Activated CD8-positive, alpha-beta memory T cell treated with anti-CD3 and anti-CD28 coated beads, Interleukin-2, amount 50 U/mL, for 24 hours (primary cell): ENCODE data around the gene TMEM40.
"Not testable (repeated sequence)": the region's sequence is repeated elsewhere in the genome, so short reads cannot be mapped to it uniquely, and the experiment has no call there.

Source experiments
- DNase-seq: peaks from one replicate; pipeline ENCODE4 v3.0.0-alpha.2; 2020; ENCODE audit errors: extremely low read depth

The TMEM40 gene

DNA sequence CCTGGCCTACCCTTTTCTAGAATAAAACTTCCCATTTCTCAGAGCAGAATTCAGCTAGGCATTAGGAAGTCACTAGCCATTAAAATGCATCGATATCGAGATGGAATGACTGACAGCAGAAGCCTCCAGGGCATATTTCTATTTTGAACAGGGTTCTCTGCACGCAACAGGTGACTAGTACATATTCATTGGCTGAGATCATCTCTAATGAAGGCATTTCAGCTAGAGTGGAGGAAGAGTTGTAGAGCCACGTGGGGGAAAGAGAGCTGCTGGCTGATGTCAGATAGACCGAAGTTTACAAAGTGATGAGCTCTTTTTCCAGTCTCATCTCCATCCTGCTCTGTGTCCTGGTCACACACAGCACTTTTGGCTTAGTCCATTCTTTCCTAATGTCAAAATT is 7.5 kb downstream of the TMEM40 start:
- no peak for DNase-seq

DNA sequence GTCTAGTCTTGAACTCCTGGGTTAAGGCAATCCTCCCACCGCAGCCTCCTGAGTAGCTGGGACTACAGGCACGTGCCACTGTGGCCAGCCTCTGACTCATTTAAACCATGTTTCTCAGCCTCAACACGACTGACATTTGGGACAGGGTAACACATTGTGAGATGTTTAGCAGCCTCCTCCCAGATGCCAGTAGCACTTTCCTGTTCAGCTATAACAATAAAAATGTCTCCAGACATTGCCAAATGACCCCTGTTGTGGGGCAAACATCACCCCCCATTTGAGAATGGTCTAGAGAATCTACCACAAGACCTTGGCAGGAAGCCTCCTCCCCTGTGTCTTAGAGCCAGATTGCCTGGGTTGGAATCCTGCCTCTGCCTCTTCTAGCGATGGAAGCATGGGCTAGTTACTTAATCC is 8.4 kb downstream of the TMEM40 start:
- DNase-seq: no peak

DNA sequence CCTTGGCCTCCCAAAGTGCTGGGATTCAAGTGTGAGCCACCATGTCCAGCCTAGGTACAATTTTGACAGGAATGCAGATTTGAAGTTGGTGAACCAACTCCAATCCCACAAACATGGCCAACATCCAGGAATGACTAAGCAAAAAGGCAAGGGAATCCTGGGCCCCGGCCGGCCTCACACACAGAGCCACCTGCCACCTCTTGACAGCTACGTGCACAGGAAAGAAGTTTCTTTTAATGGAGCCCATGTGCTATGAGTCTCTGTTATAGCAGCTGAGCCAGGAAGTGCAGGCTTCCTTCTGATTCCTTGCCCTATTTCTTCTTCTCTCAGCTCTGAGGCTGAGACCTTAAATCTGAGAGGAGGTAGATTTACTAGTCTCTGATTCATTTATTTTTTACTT is 8.8 kb downstream of the TMEM40 start:
- no peak for DNase-seq

DNA sequence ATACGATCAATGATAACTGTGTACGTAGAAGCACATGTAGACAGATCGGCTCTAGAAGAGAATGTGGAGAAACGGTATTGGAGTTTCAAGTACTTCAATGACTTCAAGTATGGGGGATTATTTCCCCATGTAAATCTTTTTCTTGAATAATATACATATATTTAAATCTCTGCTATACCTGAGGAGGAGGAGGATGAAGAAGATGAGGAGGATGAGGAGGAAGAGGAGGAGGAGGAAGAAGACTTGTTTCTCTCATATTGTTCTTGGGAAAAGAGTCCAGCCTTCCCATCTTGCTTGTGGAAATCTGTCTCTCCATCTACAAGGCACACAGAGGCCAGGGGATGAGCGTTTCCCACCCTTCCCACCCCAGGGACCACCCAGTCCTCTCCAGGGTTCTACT is 10.6 kb downstream of the TMEM40 start:
- DNase-seq: no peak

DNA sequence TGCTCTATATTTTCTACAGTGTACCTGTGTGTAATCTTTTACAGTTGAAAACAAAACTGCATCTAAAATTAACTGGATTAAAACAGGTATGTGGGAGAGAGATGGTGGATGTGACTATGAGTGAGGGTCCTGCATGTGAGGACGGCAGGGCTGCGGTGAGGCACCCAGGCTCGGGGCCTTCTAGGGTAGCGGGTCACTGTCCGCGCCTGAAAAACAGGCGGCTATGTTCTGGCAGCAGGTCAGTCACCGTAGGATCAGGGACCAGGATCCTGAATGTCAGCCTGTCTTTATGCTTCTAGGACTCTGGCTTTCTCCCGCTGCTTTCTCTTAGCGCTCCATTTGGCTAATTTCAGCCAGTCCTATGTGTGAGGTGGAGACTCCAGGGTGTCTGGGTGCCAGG is 12.6 kb downstream of the TMEM40 start:
- no peak for DNase-seq

DNA sequence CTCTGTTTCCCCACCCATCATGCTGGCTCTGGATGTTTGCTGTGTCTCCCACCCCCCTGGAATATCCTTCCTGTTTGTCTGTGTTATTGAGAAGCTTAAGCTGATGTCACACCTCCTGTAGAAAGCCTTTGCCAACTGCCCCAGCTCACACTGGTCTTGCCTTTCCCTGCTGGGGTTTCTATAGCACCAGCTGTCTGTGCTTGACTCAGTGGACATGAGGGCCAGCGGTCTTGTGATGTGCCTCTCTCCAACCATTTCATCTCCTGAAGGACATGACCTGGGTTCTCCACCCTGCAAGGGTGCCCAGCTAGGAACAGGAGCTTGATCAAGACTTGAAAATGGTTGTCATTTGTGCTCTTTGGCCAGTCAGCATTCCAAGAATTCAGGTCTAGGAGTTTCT is 14.7 kb downstream of the TMEM40 start:
- no peak for DNase-seq

DNA sequence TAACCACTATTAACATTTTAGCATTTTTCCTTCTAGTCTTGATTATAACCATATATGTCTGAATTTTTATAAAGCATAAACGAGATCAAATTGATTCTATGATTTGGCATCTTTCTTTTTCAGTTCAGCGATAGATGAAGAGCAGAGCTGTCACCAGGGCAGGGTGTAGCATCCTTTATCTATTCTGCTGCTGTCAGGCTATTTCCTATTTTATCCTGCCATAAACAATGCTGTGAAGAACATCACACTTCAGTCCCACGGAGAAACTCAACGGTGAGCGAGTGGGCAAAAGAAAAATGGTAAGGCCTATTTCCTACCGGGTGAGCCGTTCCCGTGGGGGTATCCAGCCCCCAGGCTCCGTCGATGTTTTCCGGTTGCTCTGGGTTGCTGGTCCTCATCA is 15.5 kb downstream of the TMEM40 start:
- DNase-seq: no peak

DNA sequence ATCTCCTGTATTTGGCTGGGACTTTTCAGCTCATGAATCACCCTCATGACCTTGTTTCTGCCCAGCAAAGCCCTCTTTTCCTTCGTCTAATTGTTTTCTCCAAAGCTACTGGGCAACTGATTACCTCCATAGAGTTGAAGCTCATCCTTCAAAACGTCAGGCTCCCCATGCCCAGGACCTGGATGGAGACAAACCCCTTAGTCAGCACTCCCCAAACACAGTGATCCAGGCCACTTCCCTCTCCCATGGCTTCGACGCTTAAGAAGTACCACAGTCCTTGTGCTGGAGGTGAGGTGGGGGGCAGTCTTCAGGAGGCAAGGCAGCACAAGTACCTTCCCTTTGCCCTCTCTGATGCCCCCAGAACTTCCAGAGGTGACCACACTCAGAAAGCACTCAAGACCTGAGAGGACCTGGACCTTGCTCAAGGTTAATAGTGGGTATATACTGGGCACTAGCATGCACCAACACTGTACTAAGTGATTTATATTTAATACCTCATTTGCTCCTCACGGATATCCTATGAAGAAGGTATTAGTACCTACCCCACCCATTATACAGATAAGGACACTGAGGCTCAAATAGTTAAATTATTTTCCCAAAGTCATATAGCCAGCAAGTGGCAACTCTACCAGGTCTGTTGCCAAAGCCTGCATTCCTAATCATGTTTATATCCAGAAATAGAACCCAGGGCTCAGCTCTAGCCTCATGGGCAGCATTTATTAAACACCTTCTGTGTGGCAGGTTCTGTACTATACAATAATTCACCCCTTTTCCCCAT is 16.5 kb downstream of the TMEM40 start:
- DNase-seq: no peak

DNA sequence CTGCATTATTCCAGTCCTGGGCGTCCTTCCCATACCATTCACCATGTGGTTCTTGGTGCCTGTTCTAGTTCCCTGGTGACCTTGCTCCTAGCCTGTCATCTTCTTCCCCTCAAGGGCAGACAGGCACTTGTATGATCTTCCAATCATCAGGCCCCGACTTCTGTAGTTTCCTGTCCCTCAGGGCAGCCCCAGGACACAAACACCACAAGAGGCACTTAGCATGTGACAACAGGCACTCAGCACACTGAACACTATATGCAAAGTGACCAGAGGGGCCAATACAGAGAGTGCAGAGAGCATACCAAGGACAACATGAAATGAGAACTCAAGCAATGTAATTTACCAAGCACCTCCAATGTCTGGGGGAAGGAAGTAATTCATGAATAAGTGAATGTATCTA is 17.9 kb downstream of the TMEM40 start:
- no peak for DNase-seq

DNA sequence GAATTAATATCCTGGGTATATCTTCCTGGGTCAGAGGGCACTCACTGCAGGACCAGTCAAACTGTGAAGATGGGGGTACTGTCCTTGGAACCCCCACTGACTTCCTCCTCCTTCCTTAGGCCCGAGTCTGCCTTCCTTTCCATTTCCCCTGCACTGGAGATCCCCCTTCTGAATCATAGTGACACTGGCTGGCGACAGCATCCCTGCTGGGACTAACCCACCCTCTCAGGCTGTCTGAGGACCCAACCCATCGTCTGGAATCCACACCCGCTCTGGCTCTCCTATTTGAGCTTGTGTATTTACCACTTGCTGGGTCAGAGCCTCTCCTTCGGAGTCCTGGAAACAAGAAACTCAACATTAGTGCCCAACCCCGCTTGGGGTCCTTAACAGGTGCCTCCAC is 21.2 kb downstream of the TMEM40 start:
- no peak for DNase-seq

DNA sequence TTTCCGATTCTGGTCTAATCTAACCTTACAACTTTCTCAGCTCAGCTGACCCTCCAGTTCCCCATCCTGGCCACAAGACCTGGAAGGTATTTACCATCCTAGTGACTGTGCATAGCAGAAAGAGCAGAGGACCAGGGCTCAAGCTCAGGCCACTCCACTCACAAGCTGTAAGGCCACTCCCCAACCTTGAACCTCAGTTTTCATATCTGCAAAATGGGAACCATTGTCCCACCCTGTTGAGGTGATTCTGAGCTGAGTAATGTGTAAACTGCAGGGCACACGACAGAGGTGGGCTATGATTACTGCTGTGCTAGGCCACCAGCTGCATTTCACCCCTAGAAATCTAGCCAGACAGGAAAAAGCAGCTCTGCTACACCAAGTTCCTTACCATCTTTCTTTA is 21.7 kb downstream of the TMEM40 start:
- DNase-seq: no peak

DNA sequence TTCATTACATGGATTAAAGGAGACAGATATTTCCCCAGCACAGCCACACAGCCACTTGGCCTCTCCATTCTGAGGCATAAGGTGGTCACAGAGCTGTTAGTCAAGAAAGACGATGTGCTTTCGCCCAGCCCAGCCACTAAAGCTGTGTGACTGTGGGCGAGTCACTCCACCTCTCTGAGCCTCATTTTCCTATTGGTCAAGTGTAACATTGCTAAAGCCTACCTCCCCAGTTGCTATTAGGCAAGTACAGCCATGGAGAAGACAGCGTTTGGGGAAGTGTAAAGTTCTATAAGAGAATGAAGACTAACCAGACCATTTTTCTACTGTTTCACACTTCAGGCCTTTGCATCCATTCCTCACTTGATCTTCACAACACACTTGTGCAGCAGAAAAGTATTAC is 24.1 kb downstream of the TMEM40 start:
- no peak for DNase-seq

DNA sequence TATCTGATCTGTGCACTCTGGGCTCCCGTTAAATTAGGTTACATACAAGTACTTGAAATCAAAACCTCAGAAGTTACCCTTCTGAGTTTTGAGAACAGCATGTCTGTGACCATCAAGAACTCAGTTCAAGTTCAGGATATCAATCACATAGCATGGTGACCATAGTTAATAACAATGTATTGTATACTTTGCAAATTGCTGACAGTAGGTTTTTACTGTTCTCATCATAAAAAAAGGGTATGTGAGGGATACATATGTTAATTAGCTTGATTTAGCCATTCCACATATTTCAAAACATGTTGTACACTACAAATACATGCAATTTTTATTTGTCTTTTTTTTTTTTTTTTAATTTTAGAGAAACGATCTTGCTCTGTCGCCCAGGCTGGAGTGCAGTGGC is 25.5 kb downstream of the TMEM40 start:
- DNase-seq: no peak

DNA sequence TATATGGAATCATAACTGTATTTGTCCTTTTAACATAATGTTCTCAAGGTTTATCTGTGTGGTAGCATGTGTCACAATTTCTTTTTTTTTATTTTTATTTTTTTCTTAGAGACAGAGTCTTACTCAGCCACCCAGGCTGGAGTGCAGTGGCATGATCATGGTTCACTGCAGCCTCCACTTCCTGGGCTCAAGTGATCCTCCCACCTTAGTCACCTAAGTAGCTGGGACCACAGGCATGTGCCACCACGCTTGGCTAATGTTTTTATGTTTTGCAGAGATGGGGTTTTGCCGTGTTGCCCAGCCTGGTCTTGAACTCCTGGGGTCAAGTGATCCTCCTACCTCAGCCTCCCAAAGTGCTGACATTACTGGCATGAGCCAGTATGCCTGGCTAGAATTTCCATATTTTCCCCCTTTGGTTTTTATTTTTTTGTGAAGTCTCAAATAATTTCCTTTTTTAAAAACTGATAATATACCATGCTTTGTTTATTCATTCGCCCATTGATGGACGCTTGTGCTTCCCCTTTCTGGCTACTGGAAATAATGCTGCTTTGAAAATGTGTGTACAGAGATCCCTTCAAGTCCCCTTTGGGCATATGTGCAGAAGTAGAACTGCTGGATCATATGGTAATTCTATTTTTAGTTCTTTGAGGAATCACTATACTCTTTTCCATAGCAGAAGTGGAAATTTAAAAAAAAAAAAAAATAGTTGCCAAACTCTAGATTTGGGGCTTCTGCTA is 28.4 kb downstream of the TMEM40 start:
- DNase-seq: no peak

DNA sequence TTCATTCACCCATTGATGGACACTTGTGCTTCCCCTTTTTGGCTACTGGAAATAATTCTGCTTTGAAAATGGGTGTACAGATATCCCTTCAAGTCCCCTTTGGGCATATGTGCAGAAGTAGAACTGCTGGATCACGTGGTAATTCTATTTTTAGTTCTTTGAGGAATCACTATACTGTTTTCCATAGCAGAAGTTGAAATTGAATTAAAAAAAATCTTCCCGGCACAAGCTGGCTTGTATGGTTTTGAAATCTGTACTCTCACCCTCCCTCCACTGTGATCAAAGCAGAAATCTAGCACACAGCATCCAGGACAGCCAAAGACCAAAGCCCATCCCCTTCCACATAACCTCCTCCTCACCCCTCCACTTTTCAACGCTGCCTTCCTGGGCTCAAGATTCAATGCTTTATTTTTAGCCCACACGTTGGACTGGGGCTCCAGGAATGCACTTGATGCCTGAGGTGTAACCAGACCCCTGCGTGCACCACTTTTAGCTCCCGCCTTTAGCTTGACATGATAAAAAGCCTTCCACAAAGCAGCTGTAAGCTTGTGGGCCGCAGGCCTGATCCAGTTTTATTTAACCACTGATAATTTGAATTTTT is 29.9 kb downstream of the TMEM40 start:
- DNase-seq: no peak

DNA sequence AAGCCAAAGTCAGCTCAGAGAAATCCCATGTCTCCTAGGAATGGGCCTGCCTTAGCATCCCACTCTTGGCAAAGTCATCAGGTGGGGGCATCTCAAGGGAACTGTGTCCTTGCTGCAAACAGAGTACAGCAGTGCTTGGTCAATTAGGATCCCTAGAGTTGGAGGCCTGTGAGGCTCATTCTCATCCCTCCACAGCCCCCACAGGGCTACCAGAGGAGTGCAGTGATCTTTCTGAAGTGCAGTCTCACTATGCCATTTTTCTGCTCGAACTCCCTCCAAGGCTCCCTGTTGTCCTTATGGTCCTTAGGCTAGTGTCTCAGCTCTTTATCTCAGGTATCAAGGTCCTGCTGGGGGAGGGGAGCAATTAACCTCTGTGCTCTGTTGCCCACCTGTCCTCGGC is 31.1 kb downstream of the TMEM40 start:
- no peak for DNase-seq

DNA sequence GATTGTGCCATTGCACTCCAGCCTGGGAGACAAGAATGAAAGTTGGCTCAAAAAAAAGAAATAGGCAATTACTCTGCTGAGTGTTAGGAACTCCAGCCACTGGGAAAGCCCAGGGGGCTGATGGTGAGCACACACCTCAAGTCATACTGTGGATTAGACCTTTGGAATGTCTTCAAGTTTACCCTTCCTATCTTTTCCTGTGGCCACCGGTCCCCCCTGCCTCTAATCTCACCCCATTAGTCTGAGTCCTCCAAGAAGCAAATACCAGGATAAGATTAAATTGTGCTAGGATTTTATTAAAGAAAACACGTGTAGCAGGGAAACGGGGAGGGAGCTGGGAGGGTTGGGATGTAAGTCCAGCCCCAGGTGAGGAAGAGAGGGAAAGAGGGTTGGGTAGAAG is 31.6 kb downstream of the TMEM40 start:
- DNase-seq: no peak

DNA sequence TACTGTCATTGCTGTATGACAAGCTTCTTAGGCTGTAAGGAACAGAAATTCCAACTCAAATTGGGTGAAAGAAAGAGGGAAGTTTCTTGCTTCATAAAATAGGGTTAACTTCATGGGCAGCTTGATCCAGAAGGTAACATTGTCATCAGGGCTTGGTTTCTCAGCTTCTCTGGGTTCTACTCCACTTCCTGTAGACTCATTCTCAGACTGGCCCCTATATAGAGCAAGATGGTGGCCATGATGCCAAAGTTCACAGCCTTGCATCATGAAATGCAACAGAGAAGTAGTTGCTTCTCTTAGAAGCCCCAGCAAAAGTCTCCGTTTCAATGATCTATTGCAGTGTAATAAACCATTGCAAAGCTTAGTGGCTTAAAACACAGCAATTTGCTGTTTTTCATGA is 33.6 kb downstream of the TMEM40 start:
- no peak for DNase-seq

DNA sequence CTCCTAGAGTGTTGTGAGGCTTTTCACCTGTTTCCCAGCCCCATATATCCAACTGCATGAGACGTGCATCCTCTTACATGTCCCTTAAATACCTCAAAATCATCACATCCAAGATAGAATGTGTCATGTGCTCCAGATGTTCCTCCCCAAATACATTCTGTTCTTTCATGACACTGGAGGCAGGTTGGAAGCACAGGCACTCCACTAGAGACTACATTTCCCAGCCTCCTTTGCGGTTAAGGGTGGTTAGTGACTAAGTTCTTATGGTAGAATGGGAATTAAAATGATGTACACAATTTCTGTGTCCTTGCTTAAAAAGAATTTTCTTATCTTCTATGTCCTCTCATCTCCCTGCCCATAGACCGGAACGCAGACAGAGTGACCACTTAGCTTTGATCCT is 34.3 kb downstream of the TMEM40 start:
- DNase-seq: no peak

DNA sequence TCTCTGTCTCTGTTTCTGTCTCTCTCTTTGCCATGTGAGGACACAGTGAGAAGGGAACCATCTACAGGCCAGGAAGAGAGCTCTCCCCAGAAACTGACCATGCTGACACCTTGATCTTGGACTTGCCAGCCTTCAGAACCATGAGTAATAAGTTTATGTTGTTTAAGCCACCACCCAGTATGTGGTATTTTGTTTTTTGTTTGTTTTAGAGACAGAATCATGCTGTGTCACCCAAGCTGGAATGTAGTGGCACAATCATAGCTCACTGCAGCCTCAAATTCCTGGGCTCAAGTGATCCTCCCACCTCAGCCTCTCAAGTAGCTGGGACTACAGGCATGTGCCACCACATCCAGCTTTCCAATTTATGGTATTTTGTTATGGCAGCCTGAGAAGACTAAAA is 35.7 kb downstream of the TMEM40 start:
- not testable (repeated sequence) for DNase-seq

DNA sequence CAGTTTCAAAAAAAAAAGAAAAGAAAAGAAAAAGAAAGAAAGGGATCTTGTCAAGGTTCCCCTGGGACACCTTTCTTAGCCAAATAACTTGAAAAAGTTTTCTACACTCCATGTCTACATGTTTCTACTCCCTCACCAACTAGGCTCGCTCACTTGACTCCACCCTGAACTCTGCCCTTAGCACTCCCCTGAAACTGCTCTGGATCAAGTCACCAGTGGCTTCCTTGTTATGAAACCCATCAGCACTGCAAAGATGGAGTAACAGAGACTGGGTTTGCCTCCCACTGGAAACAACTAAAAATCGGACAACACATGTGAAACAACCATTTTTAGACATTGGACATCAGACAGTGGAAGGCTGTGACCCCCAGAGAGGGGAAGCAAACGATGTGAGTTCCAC is 36.8 kb downstream of the TMEM40 start:
- DNase-seq: no peak

DNA sequence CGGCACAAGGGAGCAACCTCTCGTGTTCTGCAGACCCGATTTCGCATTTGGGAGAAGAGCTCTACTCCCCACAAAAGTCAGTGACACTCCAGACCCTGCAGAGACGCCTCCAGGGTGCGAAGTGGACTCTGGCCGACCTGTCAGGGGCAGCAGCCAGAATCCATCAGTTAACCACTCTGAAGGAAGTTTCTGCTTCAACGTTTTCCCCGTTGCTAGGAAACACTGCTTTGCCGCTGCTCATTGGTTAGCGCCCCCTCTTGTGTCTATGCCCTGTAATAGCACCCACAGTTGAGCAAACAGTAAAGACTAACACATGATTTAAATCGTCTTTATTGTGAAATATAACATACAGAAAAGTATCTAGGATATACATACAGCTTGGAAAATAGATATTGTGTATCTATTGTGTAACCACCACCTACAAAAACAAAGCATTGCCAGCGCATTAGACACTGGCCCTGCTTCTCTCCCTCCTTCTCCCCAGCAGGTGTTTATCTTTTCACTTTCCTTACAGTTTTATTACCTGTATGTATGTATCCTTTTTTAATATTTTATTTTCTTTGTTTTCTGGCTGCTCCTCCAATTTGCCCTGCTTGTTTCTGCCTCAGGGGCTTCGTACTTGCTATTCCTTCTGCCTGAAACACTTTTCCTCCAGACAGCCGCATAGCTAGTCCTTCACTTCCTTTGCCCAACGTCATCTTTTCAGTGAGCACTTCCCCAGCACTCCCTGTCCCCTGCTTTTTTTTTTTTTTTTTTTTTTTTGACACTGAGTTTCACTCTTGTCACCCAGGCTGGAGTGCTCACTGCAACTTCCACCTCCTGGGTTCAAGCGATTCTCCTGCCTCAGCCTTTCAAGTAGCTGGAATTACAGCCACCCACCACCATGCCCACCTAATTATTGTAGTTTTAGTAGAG is 38.8 kb downstream of the TMEM40 start:
- peak; percentile 43 for DNase-seq
